Activated CD4-positive, alpha-beta T cell treated with anti-CD3 and anti-CD28 coated beads, Interleukin-2, amount 10 ng/mL, durations not matched to agents 7 days and 5 days (primary cell): ENCODE results near the gene MYBBP1A. TPM values are rescaled to one million over a fixed set of nuclear protein-coding genes. Genes with fewer than 3 reads are reported as not detected.
"Not testable (repeated sequence)": the region's sequence is repeated elsewhere in the genome, so short reads cannot be mapped to it uniquely, and the experiment has no call there.

Experiments
- CTCF ChIA-PET: fragments of 350-600 bp; sonication (Branson Sonifier 250); formaldehyde crosslinking; loops from one replicate; lab custom pipeline; 2021; ENCODE audit warnings: antibody characterized with exemption; lab: Charles Lee
- POLR2A ChIA-PET: fragments of 350-600 bp; sonication (Branson Sonifier 250); formaldehyde crosslinking; loops from one replicate; lab custom pipeline; 2021; ENCODE audit warnings: antibody characterized with exemption; lab: Charles Lee
- DNase-seq: peaks from one replicate; pipeline ENCODE4 v3.0.0-alpha.2; 2020
- H3K27ac Mint-ChIP-seq: one replicate; pipeline ENCODE4 v1.8.0; 2021; ENCODE audit warnings: mild to moderate bottlenecking, moderate library complexity, mixed read lengths
- H3K27me3 Mint-ChIP-seq: one replicate; pipeline ENCODE4 v1.8.0; 2021; ENCODE audit warnings: mixed read lengths
- H3K36me3 Mint-ChIP-seq: one replicate; pipeline ENCODE4 v1.8.0; 2021; ENCODE audit warnings: low read depth, mixed read lengths
- H3K4me1 Mint-ChIP-seq: one replicate; pipeline ENCODE4 v1.8.0; 2021; ENCODE audit warnings: mixed read lengths
- H3K4me3 Mint-ChIP-seq: one replicate; pipeline ENCODE4 v1.8.0; 2021; ENCODE audit warnings: mild to moderate bottlenecking, moderate library complexity, mixed read lengths
- H3K9me3 Mint-ChIP-seq: one replicate; pipeline ENCODE4 v1.8.0; 2021; ENCODE audit warnings: mixed read lengths
- total RNA-seq, 2 experiments: library from RNA; stranded (reverse); gene quantifications; one replicate each; pipeline ENCODE4 v1.2.3, GENCODE V29; 2021

Gene MYBBP1A, protein sequence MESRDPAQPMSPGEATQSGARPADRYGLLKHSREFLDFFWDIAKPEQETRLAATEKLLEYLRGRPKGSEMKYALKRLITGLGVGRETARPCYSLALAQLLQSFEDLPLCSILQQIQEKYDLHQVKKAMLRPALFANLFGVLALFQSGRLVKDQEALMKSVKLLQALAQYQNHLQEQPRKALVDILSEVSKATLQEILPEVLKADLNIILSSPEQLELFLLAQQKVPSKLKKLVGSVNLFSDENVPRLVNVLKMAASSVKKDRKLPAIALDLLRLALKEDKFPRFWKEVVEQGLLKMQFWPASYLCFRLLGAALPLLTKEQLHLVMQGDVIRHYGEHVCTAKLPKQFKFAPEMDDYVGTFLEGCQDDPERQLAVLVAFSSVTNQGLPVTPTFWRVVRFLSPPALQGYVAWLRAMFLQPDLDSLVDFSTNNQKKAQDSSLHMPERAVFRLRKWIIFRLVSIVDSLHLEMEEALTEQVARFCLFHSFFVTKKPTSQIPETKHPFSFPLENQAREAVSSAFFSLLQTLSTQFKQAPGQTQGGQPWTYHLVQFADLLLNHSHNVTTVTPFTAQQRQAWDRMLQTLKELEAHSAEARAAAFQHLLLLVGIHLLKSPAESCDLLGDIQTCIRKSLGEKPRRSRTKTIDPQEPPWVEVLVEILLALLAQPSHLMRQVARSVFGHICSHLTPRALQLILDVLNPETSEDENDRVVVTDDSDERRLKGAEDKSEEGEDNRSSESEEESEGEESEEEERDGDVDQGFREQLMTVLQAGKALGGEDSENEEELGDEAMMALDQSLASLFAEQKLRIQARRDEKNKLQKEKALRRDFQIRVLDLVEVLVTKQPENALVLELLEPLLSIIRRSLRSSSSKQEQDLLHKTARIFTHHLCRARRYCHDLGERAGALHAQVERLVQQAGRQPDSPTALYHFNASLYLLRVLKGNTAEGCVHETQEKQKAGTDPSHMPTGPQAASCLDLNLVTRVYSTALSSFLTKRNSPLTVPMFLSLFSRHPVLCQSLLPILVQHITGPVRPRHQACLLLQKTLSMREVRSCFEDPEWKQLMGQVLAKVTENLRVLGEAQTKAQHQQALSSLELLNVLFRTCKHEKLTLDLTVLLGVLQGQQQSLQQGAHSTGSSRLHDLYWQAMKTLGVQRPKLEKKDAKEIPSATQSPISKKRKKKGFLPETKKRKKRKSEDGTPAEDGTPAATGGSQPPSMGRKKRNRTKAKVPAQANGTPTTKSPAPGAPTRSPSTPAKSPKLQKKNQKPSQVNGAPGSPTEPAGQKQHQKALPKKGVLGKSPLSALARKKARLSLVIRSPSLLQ (N-terminal part only)
- 10 to 100 TPM; 58.0 to 59.0 TPM for total RNA-seq

DNA sequence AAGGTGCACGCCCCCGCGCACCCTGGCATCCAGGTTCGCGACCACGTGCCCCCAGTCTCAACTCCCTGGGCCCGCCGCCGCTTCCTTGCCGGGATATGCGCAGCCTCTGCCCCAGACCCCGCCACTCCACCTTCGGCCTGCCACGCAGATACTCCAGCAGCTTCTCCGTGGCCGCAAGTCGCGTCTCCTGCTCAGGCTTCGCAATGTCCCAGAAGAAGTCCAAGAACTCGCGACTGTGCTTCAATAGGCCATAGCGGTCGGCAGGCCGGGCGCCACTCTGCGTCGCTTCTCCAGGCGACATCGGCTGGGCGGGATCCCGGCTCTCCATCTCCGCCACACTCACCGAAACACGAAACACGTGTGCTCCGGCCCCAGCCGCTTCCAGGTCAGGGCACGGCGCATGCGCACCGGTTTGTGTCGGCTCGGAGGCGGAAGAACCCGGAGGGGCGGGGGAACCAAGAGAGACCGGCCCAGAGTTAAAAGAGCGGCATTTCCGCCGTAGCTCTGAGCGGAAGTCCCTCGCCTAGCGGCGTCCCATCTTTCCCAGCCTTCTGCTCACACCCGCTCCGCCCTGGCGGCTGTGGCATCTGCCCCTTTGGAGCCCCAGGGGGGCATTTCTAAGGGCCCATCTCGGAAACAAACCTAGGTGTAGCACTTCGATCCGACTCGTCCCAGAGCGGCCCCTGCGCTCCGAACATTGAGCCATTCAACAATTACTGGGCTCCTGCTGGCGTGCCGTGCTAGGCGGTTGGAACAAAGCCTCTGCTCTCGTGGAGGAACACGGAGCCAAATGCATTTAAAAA lies at the start of gene MYBBP1A:
MYBBP1A (minus strand) TSS at position 388 of the 803 bp plus-strand sequence; CDS start at position 328, 60 bp downstream.
- no peaks in the 10 kb centered on the region for H3K9me3 Mint-ChIP-seq
- no peaks in the 10 kb centered on the region for H3K27me3 Mint-ChIP-seq
- H3K27ac Mint-ChIP-seq = peak within 1 kb of the TSS; percentile 84
- peak within 1 kb of the TSS; percentile 89 for H3K4me3 Mint-ChIP-seq
- H3K4me1 Mint-ChIP-seq = peaks cover 30% of the 10 kb centered on the region
- CTCF ChIA-PET = interaction anchor here (0.6 to 1.0 kb wide), 3 partner anchors 10 to 215 kb away, joined by 3 to 4 read pairs (median 4); no protein-coding TSS in a partner anchor
- peaks cover 19% of the 10 kb centered on the region for H3K36me3 Mint-ChIP-seq
- POLR2A ChIA-PET = no interaction called here
- DNase-seq = peak; percentile 97

DNA sequence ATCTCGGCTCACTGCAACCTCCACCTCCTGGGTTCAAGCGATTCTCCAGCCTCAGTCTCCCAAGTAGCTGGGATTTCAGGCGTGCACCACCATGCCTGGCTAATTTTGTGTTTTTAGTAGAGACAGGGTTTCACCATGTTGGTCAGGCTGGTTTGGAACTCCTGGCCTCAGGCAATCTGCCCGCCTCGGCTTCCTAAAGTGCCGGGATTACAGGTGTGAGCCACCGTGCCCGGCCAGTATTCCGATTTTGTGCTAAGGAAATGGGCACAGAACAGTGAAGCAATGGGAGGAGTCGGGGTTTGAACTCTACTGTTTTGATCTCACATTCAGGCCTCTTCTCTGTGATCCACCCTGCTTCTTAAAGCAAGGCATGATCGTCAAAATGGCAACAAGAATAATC lies 49.6 kb upstream of the MYBBP1A start:
- DNase-seq, H3K27ac Mint-ChIP-seq, H3K4me1 Mint-ChIP-seq, POLR2A ChIA-PET, H3K4me3 Mint-ChIP-seq, H3K36me3 Mint-ChIP-seq, CTCF ChIA-PET, H3K9me3 Mint-ChIP-seq: not testable (repeated sequence)
- H3K27me3 Mint-ChIP-seq = peaks cover 23% of the 10 kb centered on the region

DNA sequence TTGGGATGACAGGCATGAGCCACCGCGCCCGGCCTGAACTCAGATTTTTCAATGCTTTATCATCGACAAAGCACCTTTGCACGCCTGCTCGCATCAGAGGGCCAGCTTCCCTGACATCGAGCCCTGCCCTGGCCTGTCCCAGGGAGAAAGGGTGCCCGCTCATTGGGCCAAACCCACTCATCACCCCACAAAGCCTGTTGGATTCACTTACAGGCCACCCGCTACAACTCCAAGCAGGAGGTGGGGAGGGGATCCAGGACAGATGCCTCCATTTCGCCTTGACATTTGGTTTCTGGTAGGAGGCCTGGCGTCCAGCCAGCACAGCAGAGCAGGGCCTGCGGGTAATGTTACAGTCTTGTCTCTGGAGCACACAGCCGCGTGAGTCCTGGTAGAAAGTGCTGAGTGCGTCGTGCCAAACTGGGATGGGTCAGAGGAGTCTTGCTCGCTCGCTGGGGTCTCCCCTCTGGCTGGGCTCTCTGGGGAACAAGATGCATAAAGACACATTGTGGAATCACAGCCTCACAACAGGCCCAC lies 49.0 kb upstream of the MYBBP1A start:
- no peak for DNase-seq
- H3K4me1 Mint-ChIP-seq = no peaks in the 10 kb centered on the region
- ChIA-PET POLR2A (interaction anchor here (0.6 kb wide), 1 partner anchor 829 kb away, joined by 3 read pairs; no protein-coding TSS in a partner anchor), CTCF (no interaction called here)
- no peaks in the 10 kb centered on the region for H3K9me3 Mint-ChIP-seq
- H3K27me3 Mint-ChIP-seq = peaks cover 18% of the 10 kb centered on the region
- H3K4me3 Mint-ChIP-seq = no peak overlapping the region
- H3K36me3 Mint-ChIP-seq = no peaks in the 10 kb centered on the region
- no peak overlapping the region for H3K27ac Mint-ChIP-seq

DNA sequence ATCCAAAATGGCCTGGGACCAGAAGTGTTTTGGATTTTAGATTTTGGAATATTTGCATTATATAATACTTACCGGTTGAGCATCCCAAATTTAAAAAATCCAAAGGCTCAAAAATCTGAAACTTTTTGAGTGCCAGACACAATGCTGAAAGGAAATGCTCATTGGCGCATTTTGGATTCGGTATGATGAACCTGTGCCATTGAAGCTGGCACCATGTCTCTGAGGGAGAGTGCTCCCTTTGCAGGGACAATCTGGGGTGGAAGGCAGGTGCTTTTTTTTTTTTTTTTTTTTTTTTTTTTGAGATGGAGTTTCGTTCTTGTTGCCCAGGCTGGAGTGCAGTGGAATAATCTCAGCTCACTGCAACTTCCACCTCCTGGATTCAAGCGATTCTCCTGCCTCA lies 46.9 kb upstream of the MYBBP1A start:
- Mint-ChIP-seq H3K27ac (no peak overlapping the region), H3K4me3 (no peak overlapping the region), H3K4me1 (no peaks in the 10 kb centered on the region), H3K36me3 (no peaks in the 10 kb centered on the region), H3K9me3 (no peaks in the 10 kb centered on the region), H3K27me3 (no peaks in the 10 kb centered on the region)
- POLR2A ChIA-PET = no interaction called here
- no peak for DNase-seq
- CTCF ChIA-PET = interaction anchor here (0.6 kb wide), 1 partner anchor 654 kb away, joined by 3 read pairs; no protein-coding TSS in a partner anchor

DNA sequence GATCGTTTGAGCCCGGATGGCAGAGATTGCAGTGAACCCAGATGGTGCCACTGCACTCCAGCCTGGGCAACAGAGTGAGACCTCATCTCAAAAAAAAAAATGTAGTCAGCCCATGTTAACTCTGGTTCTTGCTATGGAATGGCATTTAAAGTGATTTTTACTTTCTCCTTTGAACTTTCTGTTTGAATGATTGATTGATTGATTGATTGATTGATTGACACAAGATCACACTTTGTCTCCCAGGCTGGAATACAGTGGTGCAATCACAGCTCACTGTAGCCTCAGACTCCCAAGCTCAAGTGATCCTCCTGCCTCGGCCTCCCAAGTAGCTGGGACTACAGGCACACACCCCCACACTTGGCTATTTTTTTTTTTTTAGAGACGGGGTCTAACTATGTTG lies 46.1 kb upstream of the MYBBP1A start:
- H3K27me3 Mint-ChIP-seq = no peaks in the 10 kb centered on the region
- DNase-seq = no peak
- POLR2A ChIA-PET = no interaction called here
- H3K9me3 Mint-ChIP-seq = no peaks in the 10 kb centered on the region
- H3K36me3 Mint-ChIP-seq = no peaks in the 10 kb centered on the region
- H3K27ac Mint-ChIP-seq = no peak overlapping the region
- H3K4me3 Mint-ChIP-seq = no peak overlapping the region
- CTCF ChIA-PET = no interaction called here
- no peaks in the 10 kb centered on the region for H3K4me1 Mint-ChIP-seq

DNA sequence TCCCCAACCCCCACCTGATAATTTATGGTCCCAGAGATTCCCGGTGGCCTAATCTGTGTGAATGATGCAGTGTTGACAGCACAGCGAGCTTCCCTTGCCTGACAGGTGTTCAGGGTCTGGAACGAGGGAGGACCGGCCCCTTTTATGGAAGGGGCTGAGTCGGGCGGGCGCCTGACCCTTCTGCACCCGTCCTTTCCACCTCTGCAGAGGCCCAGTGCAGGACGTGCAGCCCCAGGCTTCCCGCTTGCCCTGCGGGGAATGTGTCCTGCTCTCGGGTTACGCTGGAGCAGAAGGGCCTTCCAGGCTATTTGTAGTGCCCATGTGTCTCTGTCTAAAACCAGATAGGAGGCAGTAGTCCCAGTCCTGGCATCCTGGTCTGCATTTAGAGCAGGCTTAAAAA lies 45.4 kb upstream of the MYBBP1A start:
- no peak overlapping the region for H3K27ac Mint-ChIP-seq
- POLR2A ChIA-PET = no interaction called here

DNA sequence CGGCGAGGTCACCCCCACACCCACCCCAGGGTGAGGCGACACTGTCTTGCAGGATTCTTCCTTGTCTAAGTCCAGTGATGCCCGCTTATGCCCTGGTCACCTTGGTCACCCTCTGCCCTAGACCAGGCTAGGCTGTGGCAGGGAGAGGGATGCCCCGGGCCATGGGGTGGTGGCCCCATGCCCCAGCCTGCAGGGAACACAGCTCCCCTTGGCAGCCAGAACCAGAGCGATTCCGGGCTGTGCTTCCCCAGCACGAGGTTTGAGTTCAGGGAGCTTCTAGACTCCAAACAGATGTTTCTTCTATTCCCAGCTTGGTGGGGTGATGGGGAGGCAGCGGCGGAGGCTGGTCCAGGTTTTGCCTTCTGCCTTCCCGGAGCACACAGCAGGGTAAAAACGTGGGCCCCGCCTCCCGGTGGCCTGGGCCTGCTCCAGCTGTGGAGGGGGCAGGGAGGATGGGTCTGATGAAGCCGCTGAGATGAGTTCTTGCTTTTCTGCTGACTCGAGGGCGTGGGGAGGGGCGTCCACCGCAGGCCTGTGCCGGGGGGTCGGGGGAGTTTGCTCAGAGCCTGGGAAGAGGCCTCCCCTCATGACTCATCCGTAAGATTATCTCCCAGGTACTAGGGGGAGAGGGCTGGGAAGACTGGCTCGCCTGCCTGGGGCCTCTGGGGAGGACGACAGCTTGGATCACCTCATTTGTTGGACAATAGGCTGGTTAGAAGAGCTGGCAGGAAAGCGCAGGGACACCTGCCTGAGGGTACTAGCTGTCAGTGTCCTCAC lies 44.5 kb upstream of the MYBBP1A start:
- ChIA-PET POLR2A (no interaction called here), CTCF (interaction anchor here (0.7 to 1.5 kb wide), 4 partner anchors 9 to 49 kb away, joined by 3 to 5 read pairs (median 3); no protein-coding TSS in a partner anchor)
- H3K27ac Mint-ChIP-seq = no peak overlapping the region
- H3K36me3 Mint-ChIP-seq = no peaks in the 10 kb centered on the region
- no peak overlapping the region for H3K4me3 Mint-ChIP-seq
- no peaks in the 10 kb centered on the region for H3K9me3 Mint-ChIP-seq
- DNase-seq = no peak
- no peaks in the 10 kb centered on the region for H3K27me3 Mint-ChIP-seq
- H3K4me1 Mint-ChIP-seq = peaks cover 3% of the 10 kb centered on the region

More for the DNA sequence above, 45.4 kb upstream of the MYBBP1A start:
- no peaks in the 10 kb centered on the region for H3K36me3 Mint-ChIP-seq
- H3K27me3 Mint-ChIP-seq = no peaks in the 10 kb centered on the region
- no peak for DNase-seq
- H3K9me3 Mint-ChIP-seq = no peaks in the 10 kb centered on the region
- no peaks in the 10 kb centered on the region for H3K4me1 Mint-ChIP-seq
- CTCF ChIA-PET = interaction anchor here (0.7 to 1.0 kb wide), 2 partner anchors 10 to 48 kb away, joined by 3 read pairs; no protein-coding TSS in a partner anchor
- H3K4me3 Mint-ChIP-seq = no peak overlapping the region

DNA sequence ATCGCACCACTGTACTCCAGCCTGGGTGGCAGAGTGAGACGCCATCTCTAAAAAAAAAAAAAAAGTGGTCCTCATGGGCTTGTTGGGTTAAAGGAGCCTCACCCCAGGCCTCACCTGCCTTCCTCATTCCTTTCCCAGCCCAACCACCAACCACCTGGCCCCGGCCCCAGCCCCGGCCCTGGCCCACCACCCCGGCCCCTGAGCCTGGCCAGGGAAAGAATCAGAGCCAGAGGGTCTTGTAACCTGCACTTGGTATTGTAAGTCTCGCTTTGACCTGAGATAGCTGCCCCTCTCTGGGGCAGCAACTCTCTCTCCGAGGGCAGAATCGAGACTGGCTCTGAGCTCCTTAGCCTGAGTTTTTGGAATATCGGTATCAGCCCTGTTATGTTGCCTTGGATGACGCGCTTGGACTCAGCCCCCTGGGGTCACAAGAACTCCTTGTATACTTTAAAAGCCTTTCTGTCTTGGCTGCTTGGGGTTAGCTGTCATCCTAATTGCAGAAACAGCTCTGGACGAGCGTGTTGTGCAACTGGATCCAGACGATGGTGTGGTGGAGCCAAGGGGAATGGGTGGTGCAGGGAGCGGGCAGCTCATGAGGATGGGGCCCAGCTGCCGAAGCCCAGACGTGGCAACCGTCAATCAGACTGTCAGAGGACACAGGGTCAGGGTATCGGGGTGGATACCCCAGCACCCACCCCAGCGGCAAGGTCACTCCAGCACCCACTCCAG lies 43.8 kb upstream of the MYBBP1A start:
- POLR2A ChIA-PET = no interaction called here
- CTCF ChIA-PET = interaction anchor here (0.8 to 1.5 kb wide), 3 partner anchors 11 to 23 kb away, joined by 3 to 5 read pairs (median 4); no protein-coding TSS in a partner anchor

DNA sequence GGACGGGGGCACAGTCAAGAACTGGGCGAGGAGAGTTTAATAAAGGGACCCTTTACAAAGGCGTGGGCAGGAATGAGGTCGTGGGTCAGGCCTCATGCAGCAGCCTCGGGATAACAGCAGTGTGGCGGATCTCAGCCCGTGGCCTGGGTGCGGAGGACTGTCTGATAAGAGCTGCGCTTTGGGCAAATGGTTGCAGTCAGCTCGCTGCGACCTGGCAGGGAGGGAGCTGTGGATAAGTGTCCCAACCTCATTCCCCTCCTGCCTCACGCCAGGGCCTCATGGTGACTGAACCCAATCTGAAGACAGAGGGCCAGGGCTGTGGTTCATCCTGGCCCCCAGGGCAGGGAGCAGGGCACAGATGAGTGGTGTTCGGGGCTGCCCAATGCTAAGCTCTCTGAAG lies 42.8 kb upstream of the MYBBP1A start:
- CTCF ChIA-PET = interaction anchor here (0.6 to 1.5 kb wide), 2 partner anchors 10 to 1820 kb away, joined by 3 to 5 read pairs; no protein-coding TSS in a partner anchor
- no peak overlapping the region for H3K4me3 Mint-ChIP-seq
- H3K27me3 Mint-ChIP-seq = no peaks in the 10 kb centered on the region
- H3K36me3 Mint-ChIP-seq = no peaks in the 10 kb centered on the region
- POLR2A ChIA-PET = no interaction called here
- no peak overlapping the region for H3K27ac Mint-ChIP-seq
- H3K9me3 Mint-ChIP-seq = no peaks in the 10 kb centered on the region
- H3K4me1 Mint-ChIP-seq = peaks cover 3% of the 10 kb centered on the region
- DNase-seq = no peak

More for the DNA sequence above, 43.8 kb upstream of the MYBBP1A start:
- no peak overlapping the region for H3K4me3 Mint-ChIP-seq
- no peak for DNase-seq
- H3K4me1 Mint-ChIP-seq = peaks cover 3% of the 10 kb centered on the region
- H3K36me3 Mint-ChIP-seq = no peaks in the 10 kb centered on the region
- H3K27me3 Mint-ChIP-seq = no peaks in the 10 kb centered on the region
- no peaks in the 10 kb centered on the region for H3K9me3 Mint-ChIP-seq
- H3K27ac Mint-ChIP-seq = no peak overlapping the region

DNA sequence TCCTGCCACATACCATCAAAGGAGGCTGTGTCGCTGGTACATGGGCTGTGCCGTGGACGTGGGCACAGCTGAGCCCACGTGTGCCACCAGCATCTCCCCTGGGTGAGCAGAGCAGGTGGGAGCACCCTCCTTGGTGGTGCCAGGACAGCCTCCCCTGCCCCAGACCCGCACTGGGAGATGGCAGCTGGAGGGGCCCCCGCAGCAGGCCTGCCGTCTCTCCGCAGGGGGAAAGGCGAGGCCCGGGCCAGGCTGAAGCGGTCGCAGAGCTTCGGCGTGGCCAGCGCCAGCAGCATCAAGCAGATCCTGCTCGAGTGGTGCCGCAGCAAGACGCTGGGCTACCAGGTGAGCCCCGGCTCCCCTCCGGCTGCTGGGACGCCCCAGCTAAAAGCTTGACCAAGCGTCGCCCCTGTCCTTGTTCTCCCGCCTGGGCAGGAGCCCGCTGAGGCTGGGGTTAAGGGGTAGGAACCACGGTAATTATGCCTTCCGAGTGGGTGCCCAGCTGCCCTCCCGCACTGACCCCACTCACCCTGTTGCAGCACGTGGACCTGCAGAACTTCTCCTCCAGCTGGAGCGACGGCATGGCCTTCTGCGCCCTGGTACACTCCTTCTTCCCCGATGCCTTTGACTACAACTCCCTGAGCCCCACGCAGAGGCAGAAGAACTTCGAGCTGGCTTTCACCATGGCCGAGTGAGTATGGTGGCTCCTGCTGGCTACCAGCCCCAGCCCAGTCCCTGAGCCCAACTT lies 41.6 kb upstream of the MYBBP1A start:
- CTCF ChIA-PET = interaction anchor here (1.1 kb wide), 1 partner anchor 30 kb away, joined by 3 read pairs; no protein-coding TSS in a partner anchor
- Mint-ChIP-seq H3K9me3 (no peaks in the 10 kb centered on the region), H3K27ac (no peak overlapping the region), H3K36me3 (no peaks in the 10 kb centered on the region), H3K27me3 (no peaks in the 10 kb centered on the region), H3K4me1 (peaks cover 3% of the 10 kb centered on the region), H3K4me3 (no peak overlapping the region)
- POLR2A ChIA-PET = no interaction called here
- DNase-seq = no peak
